Karpas-422 (cell line): ENCODE measurements around the gene CNTROB. TPM values are rescaled to one million over a fixed set of nuclear protein-coding genes. Genes with fewer than 3 reads are reported as not detected.

Experiments used
- DNase-seq: peaks from one replicate; pipeline ENCODE4 v3.0.0-alpha.2; 2015
- H2AFZ ChIP-seq: fragments of 200-600 bp; sonication (generic); 2 replicates; pipeline ENCODE4 v1.6.1; 2014; ENCODE audit warnings: antibody characterized with exemption, low read length, mixed read lengths
- H3K27ac ChIP-seq: fragments of 200-600 bp; sonication (generic); 2 replicates; pipeline ENCODE4 v1.5.1; 2014; ENCODE audit warnings: mild to moderate bottlenecking, low read length, moderate library complexity
- H3K27me3 ChIP-seq: fragments of 200-600 bp; sonication (generic); 2 replicates; pipeline ENCODE4 v1.6.1; 2014; ENCODE audit warnings: low read length, mixed read lengths
- H3K36me3 ChIP-seq: fragments of 200-600 bp; sonication (generic); 2 replicates; pipeline ENCODE4 v1.6.1; 2014; ENCODE audit warnings: low read length, mixed read lengths; ENCODE audit not compliant: insufficient read depth
- H3K4me1 ChIP-seq: fragments of 200-600 bp; sonication (generic); 2 replicates; pipeline ENCODE4 v1.6.1; 2014; ENCODE audit warnings: mild to moderate bottlenecking, low read length, mixed read lengths
- H3K4me2 ChIP-seq: fragments of 200-600 bp; sonication (generic); 2 replicates; pipeline ENCODE4 v1.6.1; 2014; ENCODE audit warnings: low read length, low read depth, mild to moderate bottlenecking; ENCODE audit not compliant: poor library complexity, severe bottlenecking
- H3K4me3 ChIP-seq: fragments of 200-600 bp; sonication (generic); 2 replicates; pipeline ENCODE4 v1.5.1; 2014; ENCODE audit warnings: mild to moderate bottlenecking, antibody characterized with exemption, low read length, mixed read lengths
- H3K79me2 ChIP-seq: fragments of 200-600 bp; sonication (generic); 2 replicates; pipeline ENCODE4 v1.6.1; 2014; ENCODE audit warnings: mild to moderate bottlenecking, low read length, mixed read lengths
- H3K9ac ChIP-seq: fragments of 200-600 bp; sonication (generic); 2 replicates; pipeline ENCODE4 v1.6.0; 2014; ENCODE audit warnings: low read length
- H3K9me2 ChIP-seq: fragments of 200-600 bp; sonication (generic), shearing (Covaris generic); replicated peaks from 2 replicates; pipeline ENCODE4 v1.6.0; 2014; ENCODE audit warnings: mild to moderate bottlenecking, low read length, moderate library complexity; ENCODE audit not compliant: insufficient read depth
- H3K9me3 ChIP-seq: fragments of 300-700, 200-600 bp; sonication (generic); 2 replicates; pipeline ENCODE4 v1.6.1; 2014; ENCODE audit warnings: low read length, mixed read lengths
- H4K20me1 ChIP-seq: fragments of 200-600 bp; sonication (generic); 2 replicates; pipeline ENCODE4 v1.6.1; 2014; ENCODE audit warnings: mild to moderate bottlenecking, antibody characterized with exemption, low read length, low read depth; ENCODE audit not compliant: insufficient read depth
- total RNA-seq: library from RNA; depleted of rRNA; stranded (reverse); fragments of >200 nt; shearing (Covaris generic); gene quantifications from 2 replicates; pipeline ENCODE4 v1.2.3, GENCODE V29; 2014; ENCODE audit warnings: low replicate concordance

CNTROB gene
- total RNA-seq, 1 experiment from 2014 or later = 14.6 TPM

DNA sequence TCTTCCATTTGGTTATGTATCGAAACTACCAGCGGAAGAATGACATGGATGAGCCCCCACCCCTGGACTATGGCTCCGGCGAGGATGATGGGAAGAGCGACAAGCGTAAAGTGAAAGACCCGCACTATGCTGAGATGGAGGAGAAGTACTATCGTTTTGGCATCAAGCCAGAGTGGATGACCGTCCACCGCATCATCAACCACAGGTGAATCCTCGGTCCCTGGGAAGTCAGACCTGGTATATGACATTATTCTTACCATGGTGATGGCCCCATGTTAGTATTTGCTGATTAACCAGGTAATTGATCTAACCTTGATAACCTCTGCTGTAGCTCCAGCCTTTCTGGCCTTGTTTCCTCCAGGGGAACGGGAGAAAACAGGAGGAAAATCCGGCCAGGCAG is 34.9 kb upstream of the CNTROB start:
- no peaks in the 10 kb centered on the region for H3K9me2 ChIP-seq
- H3K79me2 ChIP-seq = peaks cover 12% of the 10 kb centered on the region; the same call in 1 of the 2 replicates
- no peak overlapping the region for H3K4me3 ChIP-seq
- no peaks in the 10 kb centered on the region for H3K9me3 ChIP-seq
- no peak overlapping the region for H3K27ac ChIP-seq
- H3K9ac ChIP-seq = no peak overlapping the region
- H3K4me1 ChIP-seq = no peaks in the 10 kb centered on the region
- peaks cover 65% of the 10 kb centered on the region for H3K36me3 ChIP-seq
- no peak for DNase-seq
- H3K4me2 ChIP-seq = no peak overlapping the region
- no peaks in the 10 kb centered on the region for H3K27me3 ChIP-seq
- no peaks in the 10 kb centered on the region for H4K20me1 ChIP-seq
- H2AFZ ChIP-seq = no peak overlapping the region

DNA sequence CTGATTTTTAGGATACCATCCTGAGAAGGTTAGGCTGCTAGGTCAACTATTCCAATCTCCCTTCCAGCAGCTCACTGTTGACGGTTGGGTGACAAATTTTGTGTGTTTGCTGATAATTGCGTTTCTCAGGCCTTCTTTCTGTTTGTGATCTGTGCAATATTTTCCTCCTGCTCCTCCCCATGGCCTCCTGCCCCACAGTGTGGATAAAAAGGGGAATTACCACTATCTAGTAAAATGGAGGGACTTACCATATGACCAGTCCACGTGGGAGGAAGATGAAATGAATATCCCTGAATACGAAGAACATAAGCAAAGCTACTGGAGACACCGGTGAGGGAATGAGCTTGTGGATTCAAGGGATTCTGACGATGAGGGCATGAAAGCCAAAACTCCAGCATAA is 34.2 kb upstream of the CNTROB start:
- no peak overlapping the region for H3K27ac ChIP-seq
- no peaks in the 10 kb centered on the region for H3K4me1 ChIP-seq
- no peaks in the 10 kb centered on the region for H3K27me3 ChIP-seq
- no peak overlapping the region for H3K9ac ChIP-seq
- H3K4me3 ChIP-seq = no peak overlapping the region
- peaks cover 70% of the 10 kb centered on the region for H3K36me3 ChIP-seq
- H2AFZ ChIP-seq = no peak overlapping the region
- H3K4me2 ChIP-seq = no peak overlapping the region
- DNase-seq = no peak
- no peaks in the 10 kb centered on the region for H3K9me3 ChIP-seq
- no peaks in the 10 kb centered on the region for H3K9me2 ChIP-seq
- 0 out of 2 replicates have a peak, but pooled peaks cover under 1% of the 10 kb centered on the region for H4K20me1 ChIP-seq
- H3K79me2 ChIP-seq = 0 out of 2 replicates have a peak, but pooled peaks cover 11% of the 10 kb centered on the region

GRCh38 chr17:7903154-7904103 is 28.6 kb upstream of the CNTROB start:
- Histone ChIP-seq H3K4me3 (no peak overlapping the region), H4K20me1 (peaks cover 6% of the 10 kb centered on the region; the same call in 1 of the 2 replicates), H3K4me2 (no peak overlapping the region), H3K79me2 (no peaks in the 10 kb centered on the region), H3K9me2 (no peaks in the 10 kb centered on the region), H3K36me3 (peaks cover 60% of the 10 kb centered on the region), H3K27ac (no peak overlapping the region), H3K4me1 (no peaks in the 10 kb centered on the region), H3K9ac (no peak overlapping the region), H3K9me3 (no peaks in the 10 kb centered on the region), H2AFZ (no peak overlapping the region), H3K27me3 (no peaks in the 10 kb centered on the region)
- no peak for DNase-seq

DNA sequence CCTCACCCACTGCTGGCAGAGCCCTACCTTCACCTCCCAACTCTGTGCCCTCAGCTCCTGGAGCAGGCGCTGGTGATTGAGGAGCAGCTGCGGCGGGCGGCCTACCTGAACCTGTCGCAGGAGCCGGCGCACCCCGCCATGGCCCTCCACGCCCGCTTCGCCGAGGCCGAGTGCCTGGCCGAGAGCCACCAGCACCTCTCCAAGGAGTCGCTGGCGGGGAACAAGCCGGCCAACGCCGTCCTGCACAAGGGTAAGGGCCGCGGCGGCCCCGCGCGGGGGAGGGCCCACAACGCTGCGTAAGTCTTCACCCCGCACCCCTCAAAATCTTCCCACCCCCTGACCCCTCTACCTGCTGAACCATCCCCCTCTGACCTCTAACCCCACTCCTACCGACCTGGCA is 22.9 kb upstream of the CNTROB start:
- no peak overlapping the region for H3K4me2 ChIP-seq
- H3K36me3 ChIP-seq = peaks cover 40% of the 10 kb centered on the region
- DNase-seq = no peak
- H3K79me2 ChIP-seq = no peaks in the 10 kb centered on the region
- no peaks in the 10 kb centered on the region for H3K9me3 ChIP-seq
- H3K9me2 ChIP-seq = no peaks in the 10 kb centered on the region
- H2AFZ ChIP-seq = no peak overlapping the region
- no peak overlapping the region for H3K9ac ChIP-seq
- H3K27me3 ChIP-seq = no peaks in the 10 kb centered on the region
- H4K20me1 ChIP-seq = peaks cover 3% of the 10 kb centered on the region
- no peak overlapping the region for H3K4me3 ChIP-seq
- H3K27ac ChIP-seq = no peak overlapping the region
- H3K4me1 ChIP-seq = peaks cover 44% of the 10 kb centered on the region

GRCh38 chr17:7910281-7910680 is 21.7 kb upstream of the CNTROB start:
- no peak for DNase-seq
- Histone ChIP-seq H3K36me3 (peaks cover 36% of the 10 kb centered on the region), H3K79me2 (no peaks in the 10 kb centered on the region), H3K27ac (no peak overlapping the region), H2AFZ (no peak overlapping the region), H3K27me3 (no peaks in the 10 kb centered on the region), H3K4me2 (no peak overlapping the region), H3K9me2 (no peaks in the 10 kb centered on the region), H3K9ac (no peak overlapping the region), H3K4me3 (no peak overlapping the region), H4K20me1 (peaks cover 3% of the 10 kb centered on the region), H3K4me1 (peaks cover 56% of the 10 kb centered on the region), H3K9me3 (no peaks in the 10 kb centered on the region)

- Histone ChIP-seq H3K36me3 (peaks cover 31% of the 10 kb centered on the region; the same call in 1 of the 2 replicates), H3K27ac (no peak overlapping the region), H3K4me1 (peaks cover 60% of the 10 kb centered on the region), H3K27me3 (no peaks in the 10 kb centered on the region), H3K4me2 (no peak overlapping the region), H3K4me3 (no peak overlapping the region), H2AFZ (no peak overlapping the region), H3K9me3 (no peaks in the 10 kb centered on the region), H4K20me1 (peaks cover under 1% of the 10 kb centered on the region), H3K79me2 (no peaks in the 10 kb centered on the region), H3K9ac (0 out of 2 replicates have a peak overlapping the region, but pooled peaks have one; percentile 8), H3K9me2 (no peaks in the 10 kb centered on the region)
- DNase-seq = no peak
These were observed 21.3 kb upstream of the CNTROB start for GRCh38 chr17:7910711-7911110.

- Histone ChIP-seq H4K20me1 (no peaks in the 10 kb centered on the region; the same call in 1 of the 2 replicates), H3K4me3 (no peak overlapping the region), H3K4me1 (peaks cover 62% of the 10 kb centered on the region), H3K9ac (0 out of 2 replicates have a peak overlapping the region, but pooled peaks have one; percentile 8), H3K9me3 (no peaks in the 10 kb centered on the region), H3K27me3 (no peaks in the 10 kb centered on the region), H2AFZ (no peak overlapping the region), H3K4me2 (no peak overlapping the region), H3K27ac (no peak overlapping the region), H3K36me3 (peaks cover 27% of the 10 kb centered on the region; the same call in 1 of the 2 replicates), H3K9me2 (no peaks in the 10 kb centered on the region), H3K79me2 (no peaks in the 10 kb centered on the region)
- DNase-seq = no peak
These were observed 20.9 kb upstream of the CNTROB start for GRCh38 chr17:7911116-7911515.

GRCh38 chr17:7912927-7913524 is 19.0 kb upstream of the CNTROB start:
- peak; percentile 94 for DNase-seq
- Histone ChIP-seq H2AFZ (no peak overlapping the region), H3K27me3 (no peaks in the 10 kb centered on the region), H3K9me3 (no peaks in the 10 kb centered on the region), H4K20me1 (no peaks in the 10 kb centered on the region; the same call in 1 of the 2 replicates), H3K4me1 (peaks cover 67% of the 10 kb centered on the region), H3K9me2 (no peaks in the 10 kb centered on the region), H3K4me2 (peak overlapping the region; percentile 39), H3K79me2 (no peaks in the 10 kb centered on the region), H3K27ac (peak overlapping the region; percentile 76), H3K36me3 (peaks cover 27% of the 10 kb centered on the region; the same call in 1 of the 2 replicates), H3K4me3 (no peak overlapping the region), H3K9ac (peak overlapping the region; percentile 38)
